HG02884 (cell line): Measurements from ENCODE around the gene PRR35.

Experiments
- ATAC-seq: cut with Tn5 transposase; IDR thresholded peaks from one replicate; pipeline ENCODE4 v1.9.1; 2021; ENCODE audit warnings: mild to moderate bottlenecking, moderate library complexity; ENCODE audit not compliant: unreplicated experiment

The PRR35 gene

DNA sequence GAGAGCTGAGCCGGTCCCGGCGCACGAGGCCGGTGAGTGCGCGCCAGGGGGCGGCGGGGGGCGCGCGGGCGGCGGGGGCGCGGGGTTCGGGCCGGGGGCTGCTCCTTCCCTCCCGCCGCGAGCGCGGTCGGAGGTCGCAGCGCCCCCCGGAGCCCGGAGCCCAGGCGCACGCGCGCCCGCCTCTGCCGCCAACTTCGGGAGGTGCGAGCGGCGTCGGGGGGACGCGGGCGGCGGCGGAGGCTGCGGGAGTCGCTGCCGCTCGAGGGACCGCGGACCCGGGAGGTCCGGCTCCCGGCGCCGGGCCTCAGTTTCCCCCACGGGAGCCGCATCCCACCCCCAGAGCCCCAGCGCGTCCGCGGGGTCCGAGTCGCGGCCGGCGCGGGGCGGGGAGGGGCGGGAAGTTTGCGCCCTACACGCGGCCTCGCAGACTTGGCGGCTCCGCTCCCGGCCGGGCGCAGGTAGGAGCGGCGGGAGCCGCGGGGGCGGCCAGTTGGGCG is at the start of gene PRR35:
TSS of gene PRR35 (plus strand) at position 191 of the 497 bp plus-strand sequence. CDS start 2,901 bp downstream, outside the sequence.
- ATAC-seq = no peak

DNA sequence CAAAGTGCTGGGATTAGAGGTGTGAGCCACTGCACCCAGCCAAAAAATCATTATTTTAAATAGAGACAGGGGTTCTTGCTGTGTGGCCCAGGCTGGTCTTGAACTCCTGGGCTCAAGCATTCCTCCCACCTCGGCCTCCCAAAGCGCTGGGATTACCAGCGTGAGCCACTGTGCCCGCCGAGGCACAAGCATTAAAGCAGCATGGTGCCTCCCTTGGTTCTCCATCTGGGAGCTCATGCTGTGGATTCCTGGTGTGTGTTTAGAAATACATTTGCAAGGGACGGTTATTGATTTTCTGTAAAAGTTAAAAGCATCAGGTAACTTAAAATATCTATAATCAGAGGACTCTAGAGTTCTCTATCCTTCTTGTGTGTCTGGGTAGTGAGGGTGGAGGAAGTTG is 47.4 kb upstream of the PRR35 start:
- ATAC-seq = no peak

DNA sequence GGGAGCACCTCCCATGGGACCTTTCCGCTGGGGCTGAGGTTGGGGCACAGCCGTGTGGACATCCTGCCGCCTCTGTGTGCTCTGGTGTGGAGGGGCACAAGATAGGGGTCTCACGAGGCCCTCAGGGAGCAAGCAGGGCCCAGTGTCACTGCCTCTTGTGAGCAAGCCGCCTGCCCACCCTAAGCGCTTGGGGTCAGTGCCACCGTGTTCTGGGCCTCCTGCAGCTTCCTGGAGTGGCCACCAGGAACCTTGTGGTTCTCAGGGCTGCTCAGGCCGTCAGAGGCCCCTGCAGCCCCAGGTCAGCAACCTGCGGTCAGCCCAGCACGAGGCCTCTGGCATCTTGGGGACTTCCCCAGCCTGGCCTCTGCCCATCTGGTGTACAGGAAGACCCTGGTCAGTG is 46.2 kb upstream of the PRR35 start:
- no peak for ATAC-seq

DNA sequence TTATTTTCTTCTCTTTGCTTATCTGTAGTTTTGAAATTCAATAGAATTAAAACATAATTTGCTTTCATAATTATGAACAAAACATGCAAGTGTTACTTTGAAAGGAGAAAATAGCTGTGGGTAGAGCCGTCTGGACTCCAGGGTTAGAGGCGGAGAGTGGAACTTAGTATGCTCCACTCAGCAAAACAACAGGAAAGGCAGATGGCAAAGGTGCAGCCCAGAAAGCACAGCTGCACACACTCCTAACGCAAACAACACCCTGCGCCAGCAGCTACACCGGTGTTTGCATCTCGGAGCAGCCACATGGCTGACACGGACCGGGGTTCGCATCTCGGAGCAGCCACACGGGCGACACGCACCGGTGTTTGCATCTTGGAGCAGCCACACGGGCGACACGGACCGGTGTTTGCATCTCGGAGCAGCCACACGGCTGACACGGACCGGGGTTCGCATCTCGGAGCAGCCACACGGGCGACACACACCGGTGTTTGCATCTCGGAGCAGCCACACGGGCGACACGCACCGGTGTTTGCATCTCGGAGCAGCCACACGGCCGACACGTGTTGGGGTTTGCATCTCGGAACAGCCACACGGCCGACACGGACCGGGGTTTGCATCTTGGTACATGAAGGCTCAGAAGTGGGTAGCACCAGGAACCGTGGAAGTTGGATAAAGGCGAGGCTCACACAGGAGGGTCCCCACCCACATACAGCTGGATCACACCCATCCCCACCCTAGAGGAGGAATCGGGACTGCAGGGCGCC is 44.8 kb upstream of the PRR35 start:
- ATAC-seq = no peak

DNA sequence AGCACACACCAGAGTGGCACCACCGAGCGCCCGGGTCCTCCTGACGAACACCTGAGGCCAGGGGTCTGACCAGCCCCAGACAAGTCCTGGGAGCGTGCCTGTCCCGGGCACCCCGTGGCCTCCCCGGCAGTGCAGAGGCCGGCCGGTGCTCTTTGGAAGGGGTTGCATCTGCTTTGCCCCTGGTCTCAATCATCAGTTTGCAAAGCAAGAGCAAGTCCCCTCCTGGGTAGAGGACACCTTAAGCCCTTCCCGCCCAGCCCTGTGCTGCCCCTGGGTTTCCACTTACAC is 44.3 kb upstream of the PRR35 start:
- ATAC-seq = no peak

DNA sequence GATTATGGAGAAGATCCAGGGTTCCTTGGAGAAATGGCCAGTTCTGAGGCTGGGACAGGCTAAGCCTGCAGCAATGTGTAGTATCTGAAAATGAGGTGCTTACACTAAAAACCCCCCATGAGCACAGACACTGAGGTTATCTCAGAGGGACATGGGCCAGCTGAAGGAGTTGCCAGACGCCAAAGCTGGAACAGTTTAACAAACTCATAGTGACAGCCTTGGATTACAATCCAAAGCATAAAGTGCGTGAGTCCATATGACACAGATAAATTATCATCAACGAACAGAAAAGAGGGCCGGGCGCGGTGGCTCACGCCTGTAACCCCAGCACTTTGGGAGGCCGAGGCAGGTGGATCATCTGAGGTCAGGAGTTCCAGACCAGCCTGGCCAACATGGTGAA is 43.9 kb upstream of the PRR35 start:
- ATAC-seq = no peak

DNA sequence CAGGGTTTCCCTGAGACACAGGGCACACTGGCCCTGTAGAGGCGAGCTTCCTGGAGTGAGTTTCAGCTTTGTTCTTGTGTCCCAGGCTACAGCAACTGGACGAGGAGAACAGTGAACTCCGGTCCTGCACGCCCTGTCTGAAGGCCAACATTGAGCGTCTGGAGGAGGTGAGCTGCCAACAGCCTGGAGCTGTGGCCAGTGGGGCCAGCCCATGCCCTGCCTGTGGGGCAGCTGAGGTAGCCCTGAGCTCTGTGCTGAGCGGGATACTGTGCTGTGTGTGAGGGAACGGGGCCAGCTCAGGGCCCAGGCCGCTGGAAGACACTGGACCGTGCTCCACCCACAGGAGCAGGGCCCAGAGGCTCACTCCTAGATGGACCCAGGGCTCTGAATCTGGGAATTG is 41.3 kb upstream of the PRR35 start:
- no peak for ATAC-seq

DNA sequence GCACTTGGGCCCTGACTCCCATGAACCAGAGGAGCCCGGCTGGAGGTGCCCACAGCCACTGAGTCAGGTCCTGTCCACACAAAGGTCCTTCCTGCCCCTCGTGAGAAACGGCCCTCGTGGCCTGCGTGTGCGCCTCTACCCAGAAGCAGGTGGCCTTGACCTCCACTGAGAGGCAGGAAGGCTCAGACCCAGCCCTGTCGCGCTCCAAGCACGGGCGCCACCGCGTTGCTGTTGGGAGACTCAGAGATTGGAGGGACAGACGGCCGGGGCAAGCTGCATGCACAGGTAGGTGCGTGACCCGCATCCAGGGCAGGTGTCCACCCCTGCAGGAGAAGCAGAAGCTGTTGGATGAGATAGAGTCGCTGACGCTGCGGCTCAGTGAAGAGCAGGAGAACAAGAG is 40.8 kb upstream of the PRR35 start:
- ATAC-seq = no peak

DNA sequence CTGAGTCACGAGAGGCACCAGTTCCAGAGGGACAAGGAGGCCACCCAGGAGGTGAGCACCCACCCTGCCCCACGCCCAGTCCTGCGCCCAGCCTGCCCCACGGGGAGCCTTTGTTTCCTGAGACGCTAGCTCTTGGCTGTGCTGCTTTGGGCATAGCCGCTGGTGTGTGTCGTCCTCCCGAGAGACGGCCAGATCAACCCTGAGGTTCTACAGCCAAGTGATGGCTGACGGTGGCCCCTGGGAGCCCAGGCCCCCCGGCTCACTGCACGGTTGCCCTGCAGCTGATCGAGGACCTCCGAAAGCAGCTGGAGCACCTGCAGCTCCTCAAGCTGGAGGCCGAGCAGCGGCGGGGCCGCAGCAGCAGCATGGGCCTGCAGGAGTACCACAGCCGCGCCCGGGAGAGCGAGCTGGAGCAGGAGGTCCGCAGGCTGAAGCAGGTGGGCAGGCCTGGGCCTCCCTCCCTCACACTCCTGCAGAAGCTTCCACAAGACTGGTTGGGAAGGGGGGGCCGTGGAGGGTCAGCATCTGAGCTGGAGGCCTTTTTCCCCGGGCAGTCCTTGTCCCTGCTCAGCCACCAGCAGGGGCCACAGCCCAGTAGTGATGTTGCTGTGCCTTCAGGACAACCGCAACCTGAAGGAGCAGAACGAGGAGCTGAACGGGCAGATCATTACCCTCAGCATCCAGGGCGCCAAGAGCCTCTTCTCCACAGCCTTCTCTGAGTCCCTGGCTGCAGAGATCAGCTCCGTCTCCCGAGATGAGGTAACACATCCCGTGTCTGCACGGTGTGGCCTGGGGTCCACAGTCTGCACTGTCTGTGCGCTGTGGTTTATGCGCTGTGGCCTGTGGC is 40.1 kb upstream of the PRR35 start:
- ATAC-seq = no peak

DNA sequence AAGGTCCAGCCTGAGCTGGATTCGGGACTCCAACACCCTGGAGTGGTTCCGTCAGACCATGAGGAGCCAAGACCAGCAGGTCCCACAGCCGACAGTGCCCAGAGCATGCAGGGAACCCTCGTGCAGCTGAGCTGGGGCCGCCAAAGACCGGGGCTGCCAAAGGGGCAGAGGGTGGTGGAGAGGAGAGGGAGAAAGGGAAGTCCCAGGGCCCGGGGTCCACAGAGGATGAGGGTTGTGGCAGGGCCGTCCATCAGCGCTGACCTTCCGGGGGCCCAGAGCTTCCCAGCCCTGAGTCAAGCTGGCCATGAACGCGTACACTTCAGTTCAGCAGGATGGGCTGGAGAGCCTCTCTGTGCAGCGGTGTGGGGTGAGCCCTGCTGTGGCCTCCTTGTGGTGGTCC is 39.3 kb upstream of the PRR35 start:
- no peak for ATAC-seq

DNA sequence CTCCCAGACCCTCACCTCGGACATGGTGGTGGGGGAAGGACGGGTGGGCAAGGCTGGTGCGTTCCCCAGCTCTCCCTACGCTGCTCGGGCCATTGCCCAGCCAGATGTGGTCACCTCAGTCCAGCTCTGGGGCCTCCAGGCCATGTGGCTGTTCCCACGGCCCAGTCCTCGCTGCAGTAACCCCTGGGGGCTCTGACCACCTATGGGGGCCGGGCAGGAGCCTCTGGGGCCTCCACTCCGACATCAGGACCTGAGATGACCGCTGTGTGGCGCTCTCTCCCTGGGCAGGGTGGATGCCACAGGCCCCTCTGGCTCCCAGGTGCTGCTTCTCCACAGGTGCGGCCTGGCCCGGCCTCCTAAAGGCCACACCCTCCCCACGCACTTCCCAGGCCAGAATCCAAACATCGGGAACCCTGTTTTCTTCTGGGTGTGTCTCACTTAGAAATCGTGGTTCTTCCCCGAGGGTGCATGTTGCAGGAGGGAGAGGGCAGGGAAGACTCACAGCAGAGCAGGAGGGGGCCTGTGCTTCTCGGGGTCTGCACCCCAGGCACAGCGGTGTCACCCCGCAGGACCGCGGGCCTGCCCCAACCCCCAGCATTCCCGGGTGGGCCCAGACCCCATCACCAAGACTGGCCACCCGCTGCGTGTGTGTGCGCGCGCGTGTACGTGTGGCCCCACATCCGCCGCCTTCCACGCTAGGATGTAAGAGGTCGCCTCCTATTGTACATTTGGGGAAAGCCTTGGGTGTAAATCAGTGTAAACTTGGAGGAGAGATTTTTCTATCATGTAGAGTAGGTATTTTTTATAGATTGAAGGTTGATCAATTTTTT is 38.6 kb upstream of the PRR35 start:
- no peak for ATAC-seq

DNA sequence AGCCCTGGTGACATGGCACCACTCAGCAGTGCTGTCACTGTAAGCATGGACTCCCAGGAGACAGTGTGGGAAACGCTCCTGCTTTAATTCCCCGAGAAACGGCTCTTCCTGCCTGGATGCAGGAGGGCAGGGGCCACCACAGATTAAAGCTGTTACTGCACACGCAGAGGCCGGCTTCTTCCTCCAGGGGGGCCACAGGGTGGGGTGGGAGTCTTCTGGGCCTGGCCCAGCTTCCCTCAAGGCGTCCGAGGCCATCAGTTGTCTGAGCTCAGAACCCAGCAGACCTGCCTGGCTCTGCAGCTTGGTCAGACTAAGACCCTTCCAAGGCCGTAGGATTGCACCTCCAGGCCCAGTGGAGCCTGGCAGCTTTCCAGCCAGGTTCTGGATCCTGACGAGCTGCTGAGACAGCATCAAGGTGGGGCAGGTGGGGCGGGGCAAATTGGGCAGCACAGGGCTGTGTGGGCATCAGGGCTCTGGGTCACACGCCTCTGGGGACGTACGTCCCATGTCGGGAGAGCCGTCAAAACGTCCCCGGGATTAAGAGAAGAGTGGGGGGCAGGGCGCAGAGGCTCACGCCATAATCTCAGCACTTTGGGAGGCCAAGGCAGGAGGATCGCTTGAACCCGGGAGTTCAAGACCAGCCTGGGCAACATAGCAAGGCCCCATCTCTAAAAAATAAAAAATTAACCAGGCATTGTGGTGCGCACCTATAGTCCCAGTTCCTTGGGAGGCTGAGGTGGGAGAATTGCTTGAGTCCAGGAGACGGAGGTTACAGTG is 37.7 kb upstream of the PRR35 start:
- no peak for ATAC-seq

DNA sequence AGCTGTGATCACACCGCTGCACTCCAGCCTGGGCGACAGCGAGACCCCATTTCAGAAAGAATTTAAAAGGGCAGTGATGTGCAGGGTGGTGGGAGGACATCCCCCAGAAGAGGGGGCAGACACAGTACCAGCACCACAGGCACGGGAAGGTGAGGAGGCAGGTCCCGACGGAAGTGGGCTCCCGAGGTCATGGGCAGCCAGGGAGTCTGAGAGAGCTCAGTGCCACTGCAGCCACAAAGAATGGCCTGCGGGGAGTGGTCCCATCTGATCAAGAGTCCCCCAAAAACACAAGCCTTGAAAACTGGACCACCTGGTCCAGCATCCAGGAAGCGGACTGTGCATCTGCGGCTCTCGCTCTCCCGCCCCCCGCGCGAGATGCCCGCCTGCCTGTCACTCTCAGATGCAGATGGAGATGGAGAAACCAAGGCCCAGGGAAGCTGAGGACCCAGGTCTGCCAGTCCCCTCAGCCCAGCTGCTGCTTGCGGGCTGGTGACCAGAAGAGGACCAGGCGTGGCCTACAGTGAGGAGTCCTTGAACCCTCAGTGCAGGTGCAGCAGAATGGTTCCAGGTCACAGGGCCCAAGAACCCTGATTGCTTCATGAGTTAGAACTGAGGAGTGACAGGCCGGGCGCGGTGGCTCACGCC is 37.0 kb upstream of the PRR35 start:
- ATAC-seq = no peak

DNA sequence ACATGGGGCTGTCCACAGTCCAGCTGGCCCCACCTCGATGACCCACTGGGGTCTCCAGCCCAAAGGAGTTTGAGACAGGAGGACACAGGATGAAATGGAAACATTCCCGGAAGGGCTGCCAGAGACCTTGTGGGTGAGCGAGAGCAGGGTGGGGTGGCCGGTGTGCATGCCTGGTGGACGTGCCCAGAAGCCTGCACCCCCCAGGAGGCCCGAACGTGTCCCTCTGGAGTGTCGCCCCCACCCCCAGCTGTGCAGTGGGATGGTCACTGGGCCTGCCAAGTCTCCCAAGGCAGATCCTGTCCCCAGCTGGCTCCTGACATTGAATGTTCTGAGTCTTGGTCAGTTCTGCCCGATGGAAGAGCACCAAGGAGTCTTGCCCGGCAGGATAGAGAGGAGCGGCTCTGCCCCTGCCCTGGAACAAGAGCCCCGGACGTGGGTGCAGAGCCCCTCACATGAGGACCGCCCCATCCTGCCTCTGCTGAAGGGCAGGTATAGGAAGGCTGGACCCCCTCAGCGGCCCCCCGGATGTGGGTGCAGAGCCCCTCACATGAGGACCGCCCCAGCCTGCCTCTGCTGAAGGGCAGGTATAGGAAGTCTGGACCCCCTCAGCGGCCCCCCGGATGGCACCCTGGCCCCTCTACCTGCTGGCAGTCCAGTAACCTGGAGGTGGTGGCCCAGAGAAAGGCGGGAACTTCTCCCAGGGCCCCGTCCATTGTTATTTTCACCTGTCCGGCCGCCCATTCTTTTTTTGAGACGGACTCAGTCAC is 35.7 kb upstream of the PRR35 start:
- no peak for ATAC-seq

DNA sequence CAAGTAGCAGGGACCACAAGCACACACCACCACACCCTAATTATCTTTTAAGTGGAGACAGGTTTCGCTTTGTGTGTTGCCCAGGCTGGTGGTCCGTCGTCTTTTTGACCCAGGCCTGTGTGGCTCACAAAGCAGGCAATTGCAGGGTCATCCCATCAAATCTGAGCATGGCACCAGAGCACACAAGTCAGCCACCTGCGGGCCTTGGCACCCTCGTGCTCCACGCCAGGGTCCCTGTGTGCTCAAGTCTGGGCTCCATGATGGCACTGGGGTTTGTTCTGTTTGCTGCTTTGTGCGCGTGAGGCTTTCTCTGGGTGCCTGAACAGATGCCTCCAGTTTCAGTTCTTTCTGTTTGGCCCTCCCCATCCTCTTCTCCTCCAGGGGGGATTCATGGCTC is 35.1 kb upstream of the PRR35 start:
- no peak for ATAC-seq

DNA sequence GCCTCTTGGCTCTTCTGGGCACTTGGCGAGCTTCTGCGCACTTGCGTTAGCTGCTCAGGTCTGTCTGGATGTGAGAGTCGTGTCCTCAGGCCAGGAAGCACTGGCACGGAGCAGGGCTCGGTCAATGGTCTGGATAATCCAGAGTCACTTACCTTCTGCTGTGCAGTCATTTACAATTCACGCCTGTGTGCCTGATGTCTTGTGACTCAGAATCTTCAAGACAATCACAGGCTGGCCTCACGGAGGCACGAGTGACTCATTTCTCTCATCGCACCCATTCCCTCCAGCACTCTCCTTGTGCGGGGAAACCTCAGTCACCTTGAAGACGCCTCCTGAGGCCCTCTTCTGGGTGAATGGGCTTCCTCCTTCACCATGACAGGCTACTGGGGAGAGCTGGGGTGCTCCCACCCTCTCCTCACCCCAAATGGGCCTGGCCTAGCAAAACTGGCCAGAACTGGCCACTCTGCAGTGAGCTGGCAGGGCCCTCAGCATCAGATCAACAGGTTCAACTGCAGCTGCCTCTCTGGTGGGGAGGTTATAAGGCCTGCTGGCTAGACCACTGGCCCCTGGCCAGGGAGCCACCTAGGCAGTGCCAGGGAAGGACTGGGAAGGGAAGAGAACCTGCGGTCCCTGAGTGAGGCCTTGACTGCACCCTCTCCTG is 34.5 kb upstream of the PRR35 start:
- ATAC-seq = no peak

DNA sequence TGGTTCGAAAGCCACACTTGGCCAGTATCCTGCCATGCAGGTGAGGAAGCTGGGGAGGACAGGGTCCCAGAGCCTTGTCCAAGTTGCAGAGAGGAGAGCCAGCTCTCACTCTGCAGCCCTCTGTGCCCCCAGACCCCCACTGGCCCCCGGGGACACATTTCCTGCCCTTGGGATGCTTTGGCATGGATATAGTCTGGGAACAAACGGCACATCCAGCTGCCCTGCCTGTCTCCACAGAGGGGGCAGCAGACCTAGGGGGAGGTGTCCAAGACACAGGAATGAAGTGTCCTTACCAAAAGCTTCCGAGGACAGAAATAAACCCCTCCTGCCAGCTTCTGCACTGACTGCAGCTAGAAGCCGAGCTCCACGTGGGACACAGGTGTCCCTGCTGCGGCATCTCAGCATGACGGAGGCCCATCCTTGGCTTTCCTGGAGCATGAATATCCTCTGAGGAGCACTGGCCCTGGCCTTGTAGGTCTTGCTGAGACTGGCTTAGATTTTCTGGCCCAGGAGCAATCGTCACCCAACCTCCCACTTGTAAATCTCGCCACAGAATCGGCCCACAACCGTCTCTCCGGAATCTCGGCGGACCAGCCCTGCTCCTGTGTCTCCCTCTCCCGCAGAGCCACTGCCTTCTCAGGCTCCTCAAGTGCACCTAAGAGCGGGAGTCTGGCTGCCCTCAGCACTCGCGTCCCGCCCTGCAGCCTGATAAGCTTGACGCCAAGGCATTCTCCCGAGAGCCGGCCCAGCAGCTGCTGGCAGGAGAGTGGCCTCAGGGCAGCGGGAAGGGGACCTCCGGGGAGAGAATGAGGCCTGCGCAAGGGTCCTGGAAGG is 33.8 kb upstream of the PRR35 start:
- ATAC-seq = no peak
